Fibroblast of villous mesenchyme (primary cell): ENCODE results near the gene CYP17A1. TPM values are rescaled to one million over a fixed set of nuclear protein-coding genes. Genes with fewer than 3 reads are reported as not detected.

Experiments
- DNase-seq: peaks from one replicate; pipeline ENCODE4 v3.0.0-alpha.2; 2010; ENCODE audit warnings: low read depth
- H3K4me3 ChIP-seq: 2 replicates; pipeline ENCODE4 v1.5.1; 2011; ENCODE audit warnings: low read depth, mild to moderate bottlenecking, low read length
- CTCF ChIP-seq: IDR thresholded peaks from 2 replicates; pipeline ENCODE4 v1.5.1; 2012; ENCODE audit warnings: low read depth, mild to moderate bottlenecking, low read length; ENCODE audit not compliant: insufficient read depth
- total RNA-seq: library from RNA; depleted of rRNA; stranded (reverse); fragments of >200 nt; gene quantifications from 2 replicates; pipeline ENCODE4 v1.2.3, GENCODE V29; 2012

Gene CYP17A1
- total RNA-seq, 1 donor: not detected

DNA sequence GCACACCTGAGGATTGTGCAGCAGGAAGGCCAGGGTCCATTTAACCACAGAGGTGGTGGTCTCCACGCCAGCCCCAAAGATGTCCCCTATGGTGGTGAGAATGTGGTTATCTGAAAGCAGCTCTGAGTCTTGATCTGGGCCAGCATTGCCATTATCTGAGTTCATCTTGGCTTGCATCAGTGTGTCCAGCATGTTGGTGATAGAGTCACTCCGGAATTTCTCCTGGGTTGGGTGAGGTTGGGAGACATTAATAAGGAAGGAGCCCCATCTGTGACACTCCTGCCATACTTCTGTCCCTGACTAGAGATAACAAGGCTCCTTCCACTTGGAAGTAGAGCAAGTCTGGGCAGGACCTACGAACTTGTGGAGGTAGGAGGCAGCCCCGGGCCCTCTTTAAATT is 4.2 kb downstream of the CYP17A1 start:
- TF ChIP-seq CTCF: no peak
- no peak for DNase-seq
- no peak overlapping the region for H3K4me3 ChIP-seq

DNA sequence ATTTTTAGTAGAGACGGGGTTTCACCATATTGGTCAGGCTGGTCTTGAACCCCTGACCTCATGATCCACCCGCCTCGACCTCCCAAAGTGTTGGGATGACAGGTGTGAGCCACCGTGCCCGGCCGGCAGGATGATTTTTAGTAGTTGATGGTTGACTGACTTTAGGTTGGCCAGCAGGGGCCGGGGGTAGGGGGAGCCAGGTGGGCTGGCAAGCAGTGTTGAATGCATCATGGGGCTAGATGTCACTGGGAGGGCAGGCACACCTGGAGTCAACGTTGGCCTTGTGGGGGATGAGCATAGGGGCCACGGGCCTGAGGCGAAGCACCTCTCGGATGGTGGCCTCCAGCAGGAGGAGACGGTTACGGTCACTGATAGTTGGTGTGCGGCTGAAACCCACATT is 5.0 kb downstream of the CYP17A1 start:
- no peak for TF ChIP-seq CTCF
- DNase-seq: no peak

GRCh38 chr10:102831322-102832071 is 5.7 kb downstream of the CYP17A1 start:
- H3K4me3 ChIP-seq: no peak overlapping the region
- DNase-seq: peak; percentile 14
- TF ChIP-seq CTCF: no peak

More for the DNA sequence above, 5.0 kb downstream of the CYP17A1 start:
- H3K4me3 ChIP-seq: no peak overlapping the region

DNA sequence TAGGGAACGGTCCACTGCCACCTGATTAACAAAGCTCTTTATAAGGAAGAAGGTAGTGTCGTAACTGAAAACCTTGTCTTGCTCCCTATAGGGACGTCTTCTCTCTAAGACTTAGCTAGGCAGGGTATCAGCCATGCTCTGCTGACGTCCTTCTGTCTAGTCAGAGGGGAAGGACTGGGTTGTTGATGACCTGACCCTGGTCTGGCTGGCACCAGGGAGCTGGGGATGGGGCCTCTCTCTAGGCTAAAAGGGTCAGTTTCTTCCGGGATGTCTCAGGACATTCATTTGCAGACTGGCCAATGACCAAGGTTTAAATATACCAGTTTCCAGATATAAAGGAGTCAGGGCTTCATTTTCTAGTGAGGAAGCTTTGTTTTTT is 9.6 kb downstream of the CYP17A1 start:
- TF ChIP-seq CTCF: no peak
- no peak overlapping the region for H3K4me3 ChIP-seq
- DNase-seq: no peak

DNA sequence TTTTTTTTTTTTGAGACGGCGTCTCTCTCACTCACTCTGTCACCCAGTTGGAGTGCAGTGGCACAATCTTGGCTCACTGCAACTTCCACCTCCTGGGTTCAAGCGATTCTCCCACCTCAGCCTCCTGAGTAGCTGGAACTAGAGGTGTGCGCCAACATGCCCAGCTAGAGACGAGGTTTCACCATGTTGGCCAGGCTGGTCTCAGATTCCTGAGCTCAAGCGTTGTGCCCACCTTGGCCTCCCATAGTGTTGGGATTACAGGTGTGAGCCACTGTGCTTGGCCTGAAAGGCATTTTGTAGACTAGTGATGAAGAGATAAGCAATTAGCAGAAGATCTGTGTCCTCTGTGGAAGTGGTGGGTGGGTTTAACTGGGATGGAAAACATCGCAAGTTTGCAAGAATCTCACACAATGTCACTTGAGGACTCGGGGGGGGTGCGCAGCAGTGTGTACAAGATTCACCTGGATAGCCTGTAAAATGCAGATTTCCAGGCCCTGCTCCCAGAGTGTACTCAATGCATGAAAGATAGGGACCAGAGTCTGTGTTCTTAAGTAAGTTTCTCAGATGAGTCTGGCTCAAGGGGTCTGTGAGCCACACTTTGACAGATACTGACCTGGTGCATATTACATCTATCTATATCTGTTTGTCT is 10.9 kb downstream of the CYP17A1 start:
- no peak for DNase-seq
- TF ChIP-seq CTCF: no peak
- H3K4me3 ChIP-seq: no peak overlapping the region

GRCh38 chr10:102824664-102825063 is 12.5 kb downstream of the CYP17A1 start:
- H3K4me3 ChIP-seq: no peak overlapping the region
- no peak for DNase-seq
- no peak for TF ChIP-seq CTCF
